OCI-LY7 (cell line): ENCODE data around the gene ITGB4. TPM values are rescaled to one million over a fixed set of nuclear protein-coding genes. Genes with fewer than 3 reads are reported as not detected.

Experiments
- BruUV-seq: library from RNA; stranded (reverse); fragments of 400-500 nt; replicated peaks from 2 replicates; lab custom pipeline; 2021; lab: Mats Ljungman, UMichigan
- CTCF ChIA-PET: fragments of 300-600 bp; sonication (Branson Sonifier 250); formaldehyde crosslinking; loops from one replicate; lab custom pipeline; 2022; ENCODE audit warnings: antibody characterized with exemption; ENCODE audit not compliant: unreplicated experiment; lab: Charles Lee
- POLR2A ChIA-PET: fragments of 300-600 bp; sonication (Branson Sonifier 250); formaldehyde crosslinking; loops from one replicate; lab custom pipeline; 2022; ENCODE audit warnings: antibody characterized with exemption; lab: Charles Lee
- DNase-seq: peaks from one replicate; pipeline ENCODE4 v3.0.0-alpha.2; 2015; ENCODE audit warnings: low spot score
- H2AFZ ChIP-seq: fragments of 200-600 bp; sonication (generic), shearing (Covaris generic); 2 replicates; pipeline ENCODE4 v1.6.1; 2014; ENCODE audit warnings: mild to moderate bottlenecking, antibody characterized with exemption, low read length, moderate library complexity
- H3K27ac ChIP-seq: fragments of 200-600 bp; sonication (generic); 2 replicates; pipeline ENCODE4 v1.5.1; 2014; ENCODE audit warnings: mixed run types, low read depth, mild to moderate bottlenecking, moderate library complexity, low read length, inconsistent platforms; ENCODE audit not compliant: poor library complexity, severe bottlenecking
- H3K36me3 ChIP-seq: fragments of 200-600 bp; sonication (generic); 2 replicates; pipeline ENCODE4 v1.6.1; 2014; ENCODE audit warnings: mild to moderate bottlenecking, antibody characterized with exemption, low read length, moderate library complexity, mixed read lengths; ENCODE audit not compliant: insufficient read depth
- H3K4me1 ChIP-seq: fragments of 200-600 bp; sonication (generic); 2 replicates; pipeline ENCODE4 v1.5.1; 2014; ENCODE audit warnings: mild to moderate bottlenecking, low read length; ENCODE audit not compliant: insufficient read depth, poor library complexity, severe bottlenecking
- H3K4me2 ChIP-seq: fragments of 200-600 bp; sonication (generic); 2 replicates; pipeline ENCODE4 v1.6.1; 2014; ENCODE audit warnings: mild to moderate bottlenecking, low read length
- H3K4me3 ChIP-seq: fragments of 200-600 bp; sonication (generic); 2 replicates; pipeline ENCODE4 v1.5.1; 2014; ENCODE audit warnings: mild to moderate bottlenecking, low read depth, low read length; ENCODE audit not compliant: poor library complexity, severe bottlenecking
- H3K79me2 ChIP-seq: fragments of 200-600 bp; sonication (generic); 2 replicates; pipeline ENCODE4 v1.6.1; 2016; ENCODE audit warnings: low read depth, mild to moderate bottlenecking, low read length, moderate library complexity, mixed read lengths; ENCODE audit not compliant: insufficient read depth
- H3K9me2 ChIP-seq: fragments of 200-600 bp; sonication (generic); 2 replicates; pipeline ENCODE4 v1.6.1; 2016; ENCODE audit warnings: mild to moderate bottlenecking, low read length, mixed read lengths; ENCODE audit not compliant: insufficient read depth
- H3K9me3 ChIP-seq: fragments of 200-600 bp; sonication (generic); 2 replicates; pipeline ENCODE4 v1.6.1; 2014; ENCODE audit warnings: mild to moderate bottlenecking, mixed run types, low read length, mixed read lengths
- H4K20me1 ChIP-seq: fragments of 200-600 bp; sonication (generic); 2 replicates; pipeline ENCODE4 v1.6.1; 2014; ENCODE audit warnings: mild to moderate bottlenecking, antibody characterized with exemption, low read length, moderate library complexity, mixed read lengths; ENCODE audit not compliant: insufficient read depth
- EZH2phosphoT487 ChIP-seq: fragments of 200-600 bp; sonication (generic); IDR thresholded peaks from 2 replicates; pipeline ENCODE4 v1.6.1; 2018; ENCODE audit warnings: low read depth, borderline replicate concordance, mild to moderate bottlenecking, mixed run types, antibody characterized with exemption, low read length, moderate library complexity, mixed read lengths
- intact Hi-C: fragments of 100-400 bp; cut with micrococcal nuclease; formaldehyde crosslinking; loops from one replicate; pipeline ENCODE4 v1.10.0; 2022; ENCODE audit not compliant: unreplicated experiment
- total RNA-seq, 2 experiments: library from RNA; depleted of rRNA in 1 of 2; stranded (reverse); fragments of >200 nt in 1 of 2; shearing (Covaris generic) in 1 of 2; gene quantifications; 2 replicates each; pipeline ENCODE4 v1.2.3, GENCODE V29; 2014 to 2022
- TF ChIP-seq, protein P1 (sequence below): fragments of 200-600 bp; sonication (generic); conservative IDR thresholded peaks from 2 replicates; pipeline ENCODE4 v1.5.1; 2014; ENCODE audit warnings: mild to moderate bottlenecking, antibody characterized with exemption, low read length, moderate library complexity, mixed read lengths

The ITGB4 gene
- total RNA-seq, 2 experiments from 2014 or later = 0.66 to 3.9 TPM

GRCh38 chr17:75688209-75688825, 32.9 kb upstream of the ITGB4 start:
- Histone ChIP-seq H3K79me2 (peaks cover 84% of the 10 kb centered on the region), H3K9me2 (no peaks in the 10 kb centered on the region), H3K4me2 (peak overlapping the region; percentile 89), H3K4me1 (peaks cover 69% of the 10 kb centered on the region), H3K27ac (peak overlapping the region; percentile 97), H3K4me3 (peak overlapping the region; percentile 53), H3K9me3 (no peaks in the 10 kb centered on the region), H3K36me3 (peaks cover 86% of the 10 kb centered on the region), H2AFZ (peak overlapping the region; percentile 6; the same call in 1 of the 2 replicates), H4K20me1 (no peaks in the 10 kb centered on the region)
- TF ChIP-seq, protein P1, sequence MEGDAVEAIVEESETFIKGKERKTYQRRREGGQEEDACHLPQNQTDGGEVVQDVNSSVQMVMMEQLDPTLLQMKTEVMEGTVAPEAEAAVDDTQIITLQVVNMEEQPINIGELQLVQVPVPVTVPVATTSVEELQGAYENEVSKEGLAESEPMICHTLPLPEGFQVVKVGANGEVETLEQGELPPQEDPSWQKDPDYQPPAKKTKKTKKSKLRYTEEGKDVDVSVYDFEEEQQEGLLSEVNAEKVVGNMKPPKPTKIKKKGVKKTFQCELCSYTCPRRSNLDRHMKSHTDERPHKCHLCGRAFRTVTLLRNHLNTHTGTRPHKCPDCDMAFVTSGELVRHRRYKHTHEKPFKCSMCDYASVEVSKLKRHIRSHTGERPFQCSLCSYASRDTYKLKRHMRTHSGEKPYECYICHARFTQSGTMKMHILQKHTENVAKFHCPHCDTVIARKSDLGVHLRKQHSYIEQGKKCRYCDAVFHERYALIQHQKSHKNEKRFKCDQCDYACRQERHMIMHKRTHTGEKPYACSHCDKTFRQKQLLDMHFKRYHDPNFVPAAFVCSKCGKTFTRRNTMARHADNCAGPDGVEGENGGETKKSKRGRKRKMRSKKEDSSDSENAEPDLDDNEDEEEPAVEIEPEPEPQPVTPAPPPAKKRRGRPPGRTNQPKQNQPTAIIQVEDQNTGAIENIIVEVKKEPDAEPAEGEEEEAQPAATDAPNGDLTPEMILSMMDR = no peak
- no peak for TF ChIP-seq EZH2phosphoT487
- ChIA-PET CTCF (interaction anchor here (1.1 to 3.1 kb wide), 4 partner anchors 9 to 65 kb away, joined by 3 to 23 read pairs (median 6); no protein-coding TSS in a partner anchor), POLR2A (interaction anchor here (0.6 to 2.4 kb wide), 19 partner anchors 8 to 1014 kb away, joined by 3 to 14 read pairs (median 4); partner anchors contain the start of genes GALK1 and RECQL5)
- intact Hi-C loops = no loop called here
- BruUV-seq = TSS peak; percentile 85
- peak; percentile 50 for DNase-seq

DNA sequence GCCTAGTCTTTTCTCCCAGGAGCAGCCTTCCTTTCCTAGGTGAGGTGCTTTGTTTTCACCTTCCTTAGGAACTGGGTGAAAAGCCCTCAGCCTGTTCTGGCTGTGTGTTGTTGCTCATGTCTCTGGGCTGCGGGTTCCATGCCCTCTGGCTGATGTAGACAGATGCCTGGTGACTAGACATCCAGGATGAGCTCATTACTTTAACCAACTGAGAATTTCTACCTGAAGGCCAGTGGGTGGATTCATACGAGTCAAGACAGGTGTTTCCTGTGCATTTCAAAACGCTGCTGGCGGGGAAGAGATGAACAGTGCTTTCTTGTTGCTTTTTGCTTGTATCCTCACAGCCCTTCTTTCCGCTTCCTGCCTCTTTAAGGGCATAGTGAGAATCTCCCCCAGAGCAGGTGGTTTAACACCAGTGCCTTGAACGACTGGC, 31.8 kb upstream of the ITGB4 start:
- no peak overlapping the region; the same call in 1 of the 2 replicates for H2AFZ ChIP-seq
- peaks cover 73% of the 10 kb centered on the region for H3K79me2 ChIP-seq
- BruUV-seq = no TSS peak
- ChIA-PET CTCF (interaction anchor here (0.6 to 3.1 kb wide), 11 partner anchors 9 to 88 kb away, joined by 3 to 23 read pairs (median 3); partner anchors contain the start of genes RECQL5 and SAP30BP), POLR2A (interaction anchor here (0.6 to 2.4 kb wide), 16 partner anchors 10 to 399 kb away, joined by 3 to 14 read pairs (median 5); partner anchors contain the start of genes GALK1, RECQL5 and SAP30BP)
- no peaks in the 10 kb centered on the region for H4K20me1 ChIP-seq
- H3K27ac ChIP-seq = peak overlapping the region; percentile 97
- H3K4me2 ChIP-seq = peak overlapping the region; percentile 89
- H3K9me3 ChIP-seq = no peaks in the 10 kb centered on the region
- H3K4me1 ChIP-seq = peaks cover 69% of the 10 kb centered on the region
- peak overlapping the region; percentile 53 for H3K4me3 ChIP-seq
- intact Hi-C loops = loop anchor here (1.0 kb wide), 2 partner anchors 14 to 25 kb away; no protein-coding TSS in a partner anchor
- peaks cover 86% of the 10 kb centered on the region for H3K36me3 ChIP-seq
- TF ChIP-seq, protein P1 = no peak
- no peak for TF ChIP-seq EZH2phosphoT487
- DNase-seq = peak; percentile 98
- H3K9me2 ChIP-seq = no peaks in the 10 kb centered on the region
